ENCODE results near the gene MLST8.

MLST8 gene

GRCh38 chr16:2209258-2210008 lies 4.2 kb downstream of the MLST8 start:
- no peak overlapping the region for H3K27ac ChIP-seq (ENCODE audit: extremely low read depth, low read depth, low read length)
- peaks cover 0 to 56% of the 10 kb centered on the region in 2 experiments; a peak in 1 of 3 replicates for H3K36me3 ChIP-seq (ENCODE audit: control insufficient read depth in 2 of 2, insufficient read depth in 1 of 2, low read length in 2 of 2)
- no peak for TF ChIP-seq ZBTB11 (tag by site-specific recombination; conservative IDR thresholded peaks at IDR 0.05; ENCODE audit: low read depth)
- 0 out of 2 replicates have a peak, but pooled peaks have one; percentile 14 for TF ChIP-seq KLF1 (tag by site-specific recombination; IDR thresholded peaks at IDR 0.05)
- TF ChIP-seq SP2 (tag by site-specific recombination; IDR thresholded peaks at IDR 0.05), result 0 out of 2 replicates have a peak, but pooled peaks have one; percentile 8
- no peak overlapping the region for H3K4me3 ChIP-seq (ENCODE audit: low read depth, low read length)
- no peaks in the 10 kb centered on the region for H3K9me3 ChIP-seq (ENCODE audit: control insufficient read depth, insufficient read depth, low read depth, low read length)
- CTCF ChIA-PET, result interaction anchor here (0.6 kb wide), 1 partner anchor 45 kb away, joined by 5 read pairs; no protein-coding TSS in a partner anchor
- H3K4me1 ChIP-seq (ENCODE audit: control insufficient read depth, insufficient read depth, low read length), result no peaks in the 10 kb centered on the region
- POLR2A ChIA-PET, result interaction anchor here (0.5 to 1.7 kb wide), 6 partner anchors 13 to 55 kb away, joined by 4 to 7 read pairs (median 4); partner anchors contain the start of genes E4F1 and TRAF7

- CTCF ChIA-PET, result interaction anchor here (0.6 kb wide), 1 partner anchor 44 kb away, joined by 5 read pairs; no protein-coding TSS in a partner anchor
- Histone ChIP-seq H3K27ac (ENCODE audit: extremely low read depth, low read depth, low read length) (no peak overlapping the region), H3K36me3 (ENCODE audit: control insufficient read depth in 2 of 2, insufficient read depth in 1 of 2, low read length in 2 of 2) (peaks cover 0 to 56% of the 10 kb centered on the region in 2 experiments; a peak in 1 of 3 replicates), H3K4me1 (ENCODE audit: control insufficient read depth, insufficient read depth, low read length) (no peaks in the 10 kb centered on the region), H3K4me3 (ENCODE audit: low read depth, low read length) (no peak overlapping the region), H3K9me3 (ENCODE audit: control insufficient read depth, insufficient read depth, low read depth, low read length) (no peaks in the 10 kb centered on the region)
- TF ChIP-seq ZNF132 (tag by site-specific recombination; IDR thresholded peaks at IDR 0.05; ENCODE audit: borderline replicate concordance) (no peak), ZNF362 (tag by site-specific recombination; IDR thresholded peaks at IDR 0.05) (no peak), ZNF548 (tag by site-specific recombination; IDR thresholded peaks at IDR 0.05) (no peak)
- POLR2A ChIA-PET, result interaction anchor here (1.7 kb wide), 1 partner anchor 29 kb away, joined by 4 read pairs; no protein-coding TSS in a partner anchor
These were observed 4.7 kb downstream of the MLST8 start for GRCh38 chr16:2210009-2210332.

- ChIA-PET CTCF (interaction anchor here (0.6 kb wide), 1 partner anchor 43 kb away, joined by 5 read pairs; no protein-coding TSS in a partner anchor), POLR2A (interaction anchor here (1.0 to 1.8 kb wide), 6 partner anchors 16 to 55 kb away, joined by 3 to 8 read pairs (median 5); partner anchors contain the start of genes DNASE1L2, ECI1 and TRAF7)
- Histone ChIP-seq H3K36me3 (ENCODE audit: control insufficient read depth in 2 of 2, insufficient read depth in 1 of 2, low read length in 2 of 2) (peaks cover 0 to 56% of the 10 kb centered on the region in 2 experiments; a peak in 1 of 3 replicates), H3K4me1 (ENCODE audit: control insufficient read depth, insufficient read depth, low read length) (0 out of 2 replicates have a peak, but pooled peaks cover 2% of the 10 kb centered on the region), H3K4me3 (ENCODE audit: low read depth, low read length) (no peak within 1 kb of the TSS), H3K27ac (ENCODE audit: extremely low read depth, low read depth, low read length) (no peak within 1 kb of the TSS), H3K9me3 (ENCODE audit: control insufficient read depth, insufficient read depth, low read depth, low read length) (no peaks in the 10 kb centered on the region)
- no peak for TF ChIP-seq ZNF366 (tag by site-specific recombination; conservative IDR thresholded peaks at IDR 0.05)
- TF ChIP-seq ZNF433 (tag by site-specific recombination; IDR thresholded peaks at IDR 0.05; ENCODE audit: low read depth), result no peak
- no peak for TF ChIP-seq MEIS1 (CRISPR knock-in tag; IDR thresholded peaks at IDR 0.05; ENCODE audit: borderline replicate concordance)
- TF ChIP-seq ZNF473 (tag by site-specific recombination; IDR thresholded peaks at IDR 0.05), result no peak
- TF ChIP-seq GLIS2 (tag by site-specific recombination; IDR thresholded peaks at IDR 0.05), result peak; percentile 23; the same call in 1 of the 2 replicates
- no peak for TF ChIP-seq KLF10 (tag by site-specific recombination; IDR thresholded peaks at IDR 0.05)
- no peak for TF ChIP-seq ZNF785 (tag by site-specific recombination; IDR thresholded peaks at IDR 0.05)
- TF ChIP-seq ZBTB26 (tag by site-specific recombination; optimal IDR thresholded peaks at IDR 0.05), result no peak
- TF ChIP-seq SCRT2 (tag by site-specific recombination; IDR thresholded peaks at IDR 0.05), result no peak
- TF ChIP-seq ZBTB17 (tag by site-specific recombination; IDR thresholded peaks at IDR 0.05), result no peak
- no peak for TF ChIP-seq ZNF677 (tag by site-specific recombination; IDR thresholded peaks at IDR 0.05)
- TF ChIP-seq GLI2 (tag by site-specific recombination; IDR thresholded peaks at IDR 0.05; ENCODE audit: borderline replicate concordance, low read depth), result no peak
- TF ChIP-seq ZBTB7A (tag by site-specific recombination; IDR thresholded peaks at IDR 0.05; ENCODE audit: low read depth), result no peak
- TF ChIP-seq ZBTB21 (tag by site-specific recombination; IDR thresholded peaks at IDR 0.05), result no peak
- TF ChIP-seq ZNF600 (tag by site-specific recombination; IDR thresholded peaks at IDR 0.05), result 0 out of 2 replicates have a peak, but pooled peaks have one; percentile 30
- 0 out of 2 replicates have a peak, but pooled peaks have one; percentile 6 for TF ChIP-seq EGR2 (tag by site-specific recombination; IDR thresholded peaks at IDR 0.05; ENCODE audit: low read depth)
These were observed 5.4 kb downstream of the MLST8 start, which contains the start of gene BRICD5 for GRCh38 chr16:2210386-2211365. TSS of gene BRICD5 (minus strand) at chr16:2210863. CDS start at chr16:2210833, 30 bp downstream.

Measured in HEK293 (cell line).